ENCODE measurements around the gene GNG11.

DNA sequence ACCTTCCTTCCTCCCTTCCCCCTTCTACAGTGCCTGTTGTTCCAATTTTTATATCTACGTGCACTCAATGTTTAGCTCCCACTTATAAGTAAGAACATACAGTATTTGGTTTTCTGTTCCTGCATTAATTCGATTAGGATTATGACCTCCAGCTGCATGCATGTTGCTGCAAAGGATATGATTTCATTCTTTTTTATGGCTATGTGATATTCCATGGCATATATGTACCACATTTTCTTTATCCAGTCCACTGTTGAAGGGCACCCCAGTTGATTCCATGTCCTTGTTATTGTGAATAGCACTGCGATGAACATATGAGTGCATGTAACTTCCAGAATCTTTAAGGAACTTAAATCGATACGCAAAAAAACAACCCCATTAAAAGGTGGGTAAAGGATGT lies 42.7 kb downstream of the GNG11 start:
- TF ChIP-seq, protein P1, sequence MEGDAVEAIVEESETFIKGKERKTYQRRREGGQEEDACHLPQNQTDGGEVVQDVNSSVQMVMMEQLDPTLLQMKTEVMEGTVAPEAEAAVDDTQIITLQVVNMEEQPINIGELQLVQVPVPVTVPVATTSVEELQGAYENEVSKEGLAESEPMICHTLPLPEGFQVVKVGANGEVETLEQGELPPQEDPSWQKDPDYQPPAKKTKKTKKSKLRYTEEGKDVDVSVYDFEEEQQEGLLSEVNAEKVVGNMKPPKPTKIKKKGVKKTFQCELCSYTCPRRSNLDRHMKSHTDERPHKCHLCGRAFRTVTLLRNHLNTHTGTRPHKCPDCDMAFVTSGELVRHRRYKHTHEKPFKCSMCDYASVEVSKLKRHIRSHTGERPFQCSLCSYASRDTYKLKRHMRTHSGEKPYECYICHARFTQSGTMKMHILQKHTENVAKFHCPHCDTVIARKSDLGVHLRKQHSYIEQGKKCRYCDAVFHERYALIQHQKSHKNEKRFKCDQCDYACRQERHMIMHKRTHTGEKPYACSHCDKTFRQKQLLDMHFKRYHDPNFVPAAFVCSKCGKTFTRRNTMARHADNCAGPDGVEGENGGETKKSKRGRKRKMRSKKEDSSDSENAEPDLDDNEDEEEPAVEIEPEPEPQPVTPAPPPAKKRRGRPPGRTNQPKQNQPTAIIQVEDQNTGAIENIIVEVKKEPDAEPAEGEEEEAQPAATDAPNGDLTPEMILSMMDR (IDR thresholded peaks at IDR 0.05): no peak
- TF ChIP-seq POLR2A (IDR thresholded peaks at IDR 0.05): no peak
